ENCODE measurements around the gene TRIM36. TPM values are rescaled to one million over a fixed set of nuclear protein-coding genes. Genes with fewer than 3 reads are reported as not detected.

The TRIM36 gene
- total and polyA plus RNA-seq, 2 of the 8 experiments (the other 6 are each of a cell fraction or from before 2014, with no cell fraction given) = 8.5 to 14.1 TPM

DNA sequence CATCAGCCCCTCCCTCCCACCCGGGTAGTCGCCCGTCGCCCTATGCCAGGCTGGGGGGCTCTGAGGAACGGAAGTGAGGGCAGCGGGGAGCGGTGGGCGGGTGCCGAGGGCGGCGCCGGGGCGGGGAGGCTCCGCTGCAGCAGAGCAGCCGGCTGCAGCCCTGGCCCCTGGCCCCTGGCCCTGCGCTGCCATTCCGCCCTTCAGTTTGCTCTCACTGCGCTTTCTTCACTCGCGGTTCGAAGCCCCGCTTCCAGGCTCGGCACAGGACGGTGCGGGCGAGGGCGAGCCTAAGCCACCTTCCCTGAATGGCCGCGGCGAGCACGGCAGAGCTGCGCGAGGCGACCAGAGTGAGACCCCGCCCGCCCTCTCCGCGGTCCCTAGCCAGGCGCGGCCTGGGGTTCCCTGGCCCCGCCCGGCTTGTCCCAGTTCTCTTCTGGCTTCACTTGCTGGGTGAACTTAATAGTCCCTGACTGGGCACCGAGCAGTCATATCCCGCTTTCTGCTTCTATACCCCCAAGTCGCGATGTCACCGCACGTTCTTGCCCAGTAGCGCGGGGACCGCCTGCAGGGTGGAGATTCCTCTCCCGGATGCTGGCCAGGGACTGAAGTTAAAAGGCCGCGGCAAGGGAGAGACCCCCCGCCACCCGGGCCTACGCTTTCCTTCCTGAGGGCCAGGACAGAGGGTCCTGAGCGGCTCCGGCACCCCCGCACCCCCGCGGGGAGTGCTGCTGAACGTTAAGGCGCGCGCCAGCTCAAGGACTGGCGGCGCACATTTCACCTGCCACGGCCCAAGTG lies 623 bp upstream of the TRIM36 start:
- Histone ChIP-seq H4K20me1 (replicated peaks in 1 of 2; ENCODE audit: control insufficient read depth in 1 of 2, insufficient read depth in 2 of 2, low read length in 2 of 2) (no peaks in the 10 kb centered on the region), H3K18ac (ENCODE audit: extremely low read depth, low read length) (peak overlapping the region; percentile 90), H3K23me2 (ENCODE audit: low read depth, low read length) (peaks cover 16% of the 10 kb centered on the region), H3K79me1 (ENCODE audit: low read depth, low read length) (no peaks in the 10 kb centered on the region), H3K9me3 (ENCODE audit: insufficient read depth in 2 of 2, low read depth in 1 of 2, low read length in 1 of 2) (peaks cover 20 to 21% of the 10 kb centered on the region in 2 experiments), H3K4me1 (replicated peaks in 1 of 4; ENCODE audit: control insufficient read depth in 3 of 4, insufficient read depth in 4 of 4, low read length in 3 of 4) (peaks cover 0 to 4% (median 0%) of the 10 kb centered on the region in 4 experiments; a peak in 3 of 7 replicates), H3K79me2 (ENCODE audit: control insufficient read depth in 1 of 2, insufficient read depth in 2 of 2, low read length in 2 of 2) (peaks cover 0 to 29% of the 10 kb centered on the region in 2 experiments; a peak in 3 of 4 replicates), H4K5ac (ENCODE audit: insufficient read length, low read depth, low read length) (peak overlapping the region; percentile 90), H4K8ac (ENCODE audit: extremely low read depth, insufficient read depth, low read length) (no peak overlapping the region; the same call in 1 of the 2 replicates), H3K4me2 (ENCODE audit: insufficient read depth in 1 of 2, low read depth in 2 of 2, low read length in 2 of 2) (peak overlapping the region; percentile 87 to 97), H2BK120ac (replicated peaks; ENCODE audit: low read depth, low read length) (no peak overlapping the region), H4K91ac (replicated peaks; ENCODE audit: insufficient read length, low read length) (peak overlapping the region; percentile 63), H3K14ac (ENCODE audit: insufficient read length) (no peak overlapping the region), H2BK15ac (ENCODE audit: low read length) (no peak overlapping the region), H3K56ac (replicated peaks; ENCODE audit: insufficient read length, low read depth, low read length) (peak overlapping the region; percentile 89), H3K36me3 (ENCODE audit: control insufficient read depth in 2 of 4, insufficient read depth in 4 of 4, low read length in 3 of 4) (peaks cover 0 to 12% (median 5%) of the 10 kb centered on the region in 4 experiments; a peak in 3 of 8 replicates), H3K4ac (replicated peaks; ENCODE audit: insufficient read length, low read depth, low read length) (peak overlapping the region; percentile 50), H3K27ac (ENCODE audit: low read depth, low read length) (no peak overlapping the region), H3K23ac (ENCODE audit: insufficient read length) (no peak overlapping the region), H3K27me3 (replicated peaks in 1 of 4; ENCODE audit: control insufficient read depth in 3 of 4, extremely low read depth in 1 of 4, insufficient read depth in 3 of 4, low read length in 3 of 4) (peaks cover 3 to 23% (median 11%) of the 10 kb centered on the region in 4 experiments), H2AFZ (ENCODE audit: low read length) (peak overlapping the region; percentile 54), H3K9ac (replicated peaks in 1 of 4; ENCODE audit: extremely low read depth in 1 of 4, low read depth in 3 of 4, low read length in 3 of 4) (peak overlapping the region in 2 of 4 experiments; percentile 16 to 41; a peak in 4 of 7 replicates), H2AK5ac (ENCODE audit: low read depth, low read length) (no peak overlapping the region), H2BK20ac (ENCODE audit: low read length) (no peak overlapping the region), H2BK12ac (ENCODE audit: low read depth, low read length) (peak overlapping the region; percentile 60; the same call in 1 of the 2 replicates), H2BK5ac (ENCODE audit: low read depth, low read length) (peak overlapping the region; percentile 81; the same call in 1 of the 2 replicates), H3K4me3 (ENCODE audit: extremely low read depth in 1 of 4, insufficient read depth in 2 of 4, low read depth in 3 of 4, low read length in 4 of 4) (peak overlapping the region; percentile 75 to 94 (median 90))
- 3% methylated on average over 43 of the region's 69 CpGs; no CpG with 5 or more reads in 1 of the 2 experiments for WGBS, 2 experiments (ENCODE audit: extremely low coverage in 1 of 2, insufficient coverage in 1 of 2, insufficient read length in 1 of 2, insufficient replicate concordance in 2 of 2, low coverage in 1 of 2, low lambda C conversion rate in 2 of 2, missing lambda C conversion rate in 1 of 2)
- peak in 1 of 2 experiments; percentile 85 for DNase-seq (ENCODE audit: low read depth in 1 of 2, low spot score in 2 of 2)
- FAIRE-seq = no peak
- CTCF ChIA-PET (ENCODE audit: partially characterized antibody) = interaction anchor here (1.0 to 3.9 kb wide), 3 partner anchors 10 to 70 kb away, joined by 3 to 16 read pairs (median 4); no protein-coding TSS in a partner anchor
- POLR2A ChIA-PET (ENCODE audit: partially characterized antibody) = interaction anchor here (0.8 to 2.5 kb wide), 7 partner anchors 9 to 93 kb away, joined by 3 to 13 read pairs (median 6); partner anchors contain the start of gene PGGT1B
- TF ChIP-seq KDM1A (IDR thresholded peaks at IDR 0.05; ENCODE audit: borderline replicate concordance, low read length) (no peak), RNF2 (IDR thresholded peaks at IDR 0.05; ENCODE audit: borderline replicate concordance, low read depth, low read length, missing control alignments, poor library complexity, severe bottlenecking) (peak; percentile 31), CREB1 (IDR thresholded peaks at IDR 0.05) (peak; percentile 2; the same call in 1 of the 2 replicates), RAD21 (IDR thresholded peaks at IDR 0.05 in 1 of 2, conservative IDR thresholded peaks at IDR 0.05 in 1 of 2; ENCODE audit: low read depth in 2 of 2, low read length in 2 of 2) (no peak), CEBPB (IDR thresholded peaks at IDR 0.05; ENCODE audit: low read depth, low read length) (no peak), TAF1 (IDR thresholded peaks at IDR 0.05; ENCODE audit: low read depth, low read length) (no peak), ASH2L (IDR thresholded peaks at IDR 0.05; ENCODE audit: low read length) (peak; percentile 35), EZH2 (IDR thresholded peaks at IDR 0.05; ENCODE audit: low read depth, low read length, severe bottlenecking) (peak; percentile 50), HDAC6 (IDR thresholded peaks at IDR 0.05; ENCODE audit: low read depth, low read length) (no peak), KDM4A (IDR thresholded peaks at IDR 0.05; ENCODE audit: low read depth, low read length, severe bottlenecking) (peak; percentile 95), TCF12 (IDR thresholded peaks at IDR 0.05; ENCODE audit: low read depth, low read length) (no peak)
